Body of pancreas (tissue), 4 donors: Measurements from ENCODE around the gene ZNF613.

Experiments used
- CTCF ChIP-seq, 7 experiments: fragments of 450-650 bp in 4 of 7; fragments of 200-600 bp in 3 of 7; sonication (generic) in 3 of 7; IDR thresholded peaks; one replicate each; pipeline ENCODE4 v1.5.1; 2016 to 2019; ENCODE audit warnings: antibody characterized with exemption in 7 of 7
- POLR2A ChIP-seq, 3 donors: fragments of 450-650 bp; IDR thresholded peaks; one replicate each; pipeline ENCODE4 v1.6.1; 2016; ENCODE audit warnings: antibody characterized with exemption in 3 of 3, mild to moderate bottlenecking in 2 of 3

- no peak for TF ChIP-seq CTCF (IDR thresholded peaks at IDR 0.05)
- no peak for TF ChIP-seq POLR2A (IDR thresholded peaks at IDR 0.05)
Measured at GRCh38 chr19:51903192-51903591, 24.1 kb upstream of the ZNF613 start.
